Thyroid gland (tissue), 4 donors: ENCODE results near the gene WNT3A. TPM values are rescaled to one million over a fixed set of nuclear protein-coding genes. Genes with fewer than 3 reads are reported as not detected.
A peak's percentile ranks its signal among the peaks of the same experiment; 100 is the strongest.

ENCODE experiments used
- DNase-seq, 2 donors: peaks; one replicate each; pipeline ENCODE4 v3.0.0-alpha.2; 2019
- H3K27ac ChIP-seq, 3 donors: fragments of 200-600 bp; sonication (generic); 1 replicate in 2 of 3; 2 replicates in 1 of 3; pipeline ENCODE4 v1.5.1; 2016 to 2019; ENCODE audit warnings: mild to moderate bottlenecking in 1 of 3, moderate library complexity in 1 of 3
- H3K27me3 ChIP-seq: fragments of 200-600 bp; sonication (generic); one replicate; pipeline ENCODE4 v1.5.1; 2019
- H3K36me3 ChIP-seq, 2 donors: fragments of 200-600 bp; sonication (generic); one replicate each; pipeline ENCODE4 v1.5.1; 2016 to 2019
- H3K4me1 ChIP-seq, 2 donors: fragments of 200-600 bp; sonication (generic); one replicate each; pipeline ENCODE4 v1.5.1; 2017 to 2019
- H3K4me3 ChIP-seq, 3 donors: fragments of 200-600 bp; sonication (generic); replicated peaks in 1 of 3; 1 replicate in 2 of 3; 2 replicates in 1 of 3; pipeline ENCODE4 v1.5.1; 2016; ENCODE audit warnings: mild to moderate bottlenecking in 1 of 3
- H3K9me3 ChIP-seq: fragments of 200-600 bp; sonication (generic); one replicate; pipeline ENCODE4 v1.5.1; 2017
- POLR2A ChIP-seq, 2 donors: fragments of 450-650 bp; IDR thresholded peaks; one replicate each; pipeline ENCODE4 v1.6.1; 2017; ENCODE audit warnings: antibody characterized with exemption in 2 of 2, mild to moderate bottlenecking in 2 of 2, moderate library complexity in 1 of 2
- WGBS, 2 donors: methylation state at CpG; one replicate each; pipeline ENCODE4 v1.1.5; 2017; 5-methylcytosine and 5-hydroxymethylcytosine counted together
- intact Hi-C: fragments of 100-400 bp; cut with DNase I; formaldehyde crosslinking; loops from one replicate; pipeline ENCODE4 v1.15.1; 2023
- total RNA-seq, 4 donors: library from RNA; depleted of rRNA; stranded (reverse); fragments of >200 nt; gene quantifications; one replicate each; pipeline ENCODE4 v1.2.3, GENCODE V29; 2016
- TF ChIP-seq, protein P1 (sequence below), 6 experiments: fragments of 200-600 bp in 3 of 6; fragments of 450-650 bp in 3 of 6; sonication (generic) in 3 of 6; IDR thresholded peaks; one replicate each; pipeline ENCODE4 v1.5.1; 2016 to 2019; ENCODE audit warnings: antibody characterized with exemption in 6 of 6, mild to moderate bottlenecking in 2 of 6, inconsistent platforms in 1 of 6, moderate library complexity in 1 of 6

The WNT3A gene
- total RNA-seq, 4 donors from 2014 or later = not detected

DNA sequence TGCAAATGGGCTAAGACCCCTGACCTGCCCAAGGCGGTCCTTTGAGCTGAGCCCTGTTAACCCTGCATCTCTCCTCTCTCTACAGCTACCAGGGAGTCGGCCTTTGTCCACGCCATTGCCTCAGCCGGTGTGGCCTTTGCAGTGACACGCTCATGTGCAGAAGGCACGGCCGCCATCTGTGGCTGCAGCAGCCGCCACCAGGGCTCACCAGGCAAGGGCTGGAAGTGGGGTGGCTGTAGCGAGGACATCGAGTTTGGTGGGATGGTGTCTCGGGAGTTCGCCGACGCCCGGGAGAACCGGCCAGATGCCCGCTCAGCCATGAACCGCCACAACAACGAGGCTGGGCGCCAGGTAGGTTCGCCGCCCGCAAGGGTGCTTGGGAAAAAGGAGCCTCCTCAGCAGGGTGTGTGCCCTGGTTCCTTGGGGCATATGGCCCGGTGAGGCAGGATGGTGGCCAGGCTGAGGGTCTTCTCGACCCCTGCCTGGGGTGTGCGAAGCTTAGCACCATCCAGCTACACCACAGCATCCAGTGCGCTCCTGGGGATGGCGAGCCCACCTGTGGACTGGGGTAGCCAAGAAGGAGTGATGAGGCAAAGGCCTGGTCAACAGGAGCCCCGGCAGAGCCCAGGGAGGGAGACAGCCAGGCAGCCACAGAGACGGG, 43.9 kb downstream of the WNT3A start:
- Histone ChIP-seq H3K27ac (no peak overlapping the region), H3K36me3 (no peaks in the 10 kb centered on the region), H3K4me1 (no peaks in the 10 kb centered on the region), H3K27me3 (no peaks in the 10 kb centered on the region), H3K4me3 (no peak overlapping the region), H3K9me3 (no peaks in the 10 kb centered on the region)
- no peak for TF ChIP-seq POLR2A (IDR thresholded peaks at IDR 0.05)
- TF ChIP-seq, protein P1, sequence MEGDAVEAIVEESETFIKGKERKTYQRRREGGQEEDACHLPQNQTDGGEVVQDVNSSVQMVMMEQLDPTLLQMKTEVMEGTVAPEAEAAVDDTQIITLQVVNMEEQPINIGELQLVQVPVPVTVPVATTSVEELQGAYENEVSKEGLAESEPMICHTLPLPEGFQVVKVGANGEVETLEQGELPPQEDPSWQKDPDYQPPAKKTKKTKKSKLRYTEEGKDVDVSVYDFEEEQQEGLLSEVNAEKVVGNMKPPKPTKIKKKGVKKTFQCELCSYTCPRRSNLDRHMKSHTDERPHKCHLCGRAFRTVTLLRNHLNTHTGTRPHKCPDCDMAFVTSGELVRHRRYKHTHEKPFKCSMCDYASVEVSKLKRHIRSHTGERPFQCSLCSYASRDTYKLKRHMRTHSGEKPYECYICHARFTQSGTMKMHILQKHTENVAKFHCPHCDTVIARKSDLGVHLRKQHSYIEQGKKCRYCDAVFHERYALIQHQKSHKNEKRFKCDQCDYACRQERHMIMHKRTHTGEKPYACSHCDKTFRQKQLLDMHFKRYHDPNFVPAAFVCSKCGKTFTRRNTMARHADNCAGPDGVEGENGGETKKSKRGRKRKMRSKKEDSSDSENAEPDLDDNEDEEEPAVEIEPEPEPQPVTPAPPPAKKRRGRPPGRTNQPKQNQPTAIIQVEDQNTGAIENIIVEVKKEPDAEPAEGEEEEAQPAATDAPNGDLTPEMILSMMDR (IDR thresholded peaks at IDR 0.05) = no peak
- 95% methylated on average over 9 to 29 of the region's 30 CpGs for WGBS, 2 donors
- DNase-seq = no peak
- intact Hi-C loops = no loop called here

DNA sequence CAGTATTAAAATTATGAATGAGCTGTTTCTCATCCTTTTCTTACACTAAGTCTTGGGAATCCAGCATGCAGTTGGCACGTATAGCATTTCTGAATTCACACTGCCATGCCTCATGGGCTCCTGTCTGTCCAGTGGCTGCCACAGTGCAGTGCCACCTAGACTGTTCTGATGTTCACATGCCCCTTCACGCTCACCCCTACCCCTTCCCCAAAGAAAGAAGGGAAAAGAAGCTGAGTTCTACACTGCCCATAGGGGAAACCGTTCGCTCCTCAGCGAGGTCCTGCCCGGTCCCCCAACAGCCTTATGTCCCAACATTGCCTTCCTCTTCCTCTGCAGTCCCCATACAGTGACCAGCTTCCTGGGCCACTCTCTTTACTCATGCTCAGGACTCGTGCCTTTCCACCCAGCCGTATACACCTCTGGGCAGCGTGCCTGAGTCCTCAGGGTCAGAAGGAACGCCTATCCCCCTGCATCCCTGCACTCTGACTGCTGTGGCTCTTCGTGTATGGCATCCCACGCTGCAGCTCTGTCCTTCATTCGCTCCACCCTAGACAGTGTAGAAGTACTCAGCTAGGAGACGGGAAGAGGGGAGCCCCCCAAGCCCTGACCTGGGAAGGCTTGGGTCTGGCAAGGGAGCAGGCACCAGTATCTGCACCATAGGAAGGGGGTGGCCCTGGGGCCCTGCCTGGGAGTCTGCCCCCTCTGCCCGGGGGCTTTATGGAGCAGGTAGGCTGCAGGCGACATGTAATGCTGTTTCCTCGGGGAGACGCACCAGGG, 51.6 kb downstream of the WNT3A start:
- Histone ChIP-seq H3K27ac (no peak overlapping the region), H3K4me3 (no peak overlapping the region), H3K9me3 (no peaks in the 10 kb centered on the region), H3K36me3 (no peaks in the 10 kb centered on the region), H3K27me3 (peaks cover 8% of the 10 kb centered on the region), H3K4me1 (peaks cover 0 to 20% of the 10 kb centered on the region in 2 donors)
- TF ChIP-seq POLR2A (IDR thresholded peaks at IDR 0.05) = no peak
- TF ChIP-seq, protein P1 (IDR thresholded peaks at IDR 0.05) = no peak
- intact Hi-C loops = no loop called here
- peak in 1 of 2 donors; percentile 1 for DNase-seq
- WGBS, 2 donors = 56 to 58% methylated on average over 14 of the region's 18 CpGs

DNA sequence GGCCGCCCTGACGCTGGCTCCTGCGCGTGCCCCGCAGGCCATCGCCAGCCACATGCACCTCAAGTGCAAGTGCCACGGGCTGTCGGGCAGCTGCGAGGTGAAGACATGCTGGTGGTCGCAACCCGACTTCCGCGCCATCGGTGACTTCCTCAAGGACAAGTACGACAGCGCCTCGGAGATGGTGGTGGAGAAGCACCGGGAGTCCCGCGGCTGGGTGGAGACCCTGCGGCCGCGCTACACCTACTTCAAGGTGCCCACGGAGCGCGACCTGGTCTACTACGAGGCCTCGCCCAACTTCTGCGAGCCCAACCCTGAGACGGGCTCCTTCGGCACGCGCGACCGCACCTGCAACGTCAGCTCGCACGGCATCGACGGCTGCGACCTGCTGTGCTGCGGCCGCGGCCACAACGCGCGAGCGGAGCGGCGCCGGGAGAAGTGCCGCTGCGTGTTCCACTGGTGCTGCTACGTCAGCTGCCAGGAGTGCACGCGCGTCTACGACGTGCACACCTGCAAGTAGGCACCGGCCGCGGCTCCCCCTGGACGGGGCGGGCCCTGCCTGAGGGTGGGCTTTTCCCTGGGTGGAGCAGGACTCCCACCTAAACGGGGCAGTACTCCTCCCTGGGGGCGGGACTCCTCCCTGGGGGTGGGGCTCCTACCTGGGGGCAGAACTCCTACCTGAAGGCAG, 52.3 kb downstream of the WNT3A start:
- Histone ChIP-seq H3K4me3 (no peak overlapping the region), H3K4me1 (peaks cover 0 to 20% of the 10 kb centered on the region in 2 donors), H3K9me3 (no peaks in the 10 kb centered on the region), H3K27ac (no peak overlapping the region), H3K36me3 (no peaks in the 10 kb centered on the region), H3K27me3 (peaks cover 8% of the 10 kb centered on the region)
- peak; percentile 24 to 40 for DNase-seq
- intact Hi-C loops = no loop called here
- WGBS, 2 donors = 10% methylated on average over 8 to 27 of the region's 66 CpGs
- no peak for TF ChIP-seq POLR2A (IDR thresholded peaks at IDR 0.05)
- TF ChIP-seq, protein P1 (IDR thresholded peaks at IDR 0.05) = no peak

DNA sequence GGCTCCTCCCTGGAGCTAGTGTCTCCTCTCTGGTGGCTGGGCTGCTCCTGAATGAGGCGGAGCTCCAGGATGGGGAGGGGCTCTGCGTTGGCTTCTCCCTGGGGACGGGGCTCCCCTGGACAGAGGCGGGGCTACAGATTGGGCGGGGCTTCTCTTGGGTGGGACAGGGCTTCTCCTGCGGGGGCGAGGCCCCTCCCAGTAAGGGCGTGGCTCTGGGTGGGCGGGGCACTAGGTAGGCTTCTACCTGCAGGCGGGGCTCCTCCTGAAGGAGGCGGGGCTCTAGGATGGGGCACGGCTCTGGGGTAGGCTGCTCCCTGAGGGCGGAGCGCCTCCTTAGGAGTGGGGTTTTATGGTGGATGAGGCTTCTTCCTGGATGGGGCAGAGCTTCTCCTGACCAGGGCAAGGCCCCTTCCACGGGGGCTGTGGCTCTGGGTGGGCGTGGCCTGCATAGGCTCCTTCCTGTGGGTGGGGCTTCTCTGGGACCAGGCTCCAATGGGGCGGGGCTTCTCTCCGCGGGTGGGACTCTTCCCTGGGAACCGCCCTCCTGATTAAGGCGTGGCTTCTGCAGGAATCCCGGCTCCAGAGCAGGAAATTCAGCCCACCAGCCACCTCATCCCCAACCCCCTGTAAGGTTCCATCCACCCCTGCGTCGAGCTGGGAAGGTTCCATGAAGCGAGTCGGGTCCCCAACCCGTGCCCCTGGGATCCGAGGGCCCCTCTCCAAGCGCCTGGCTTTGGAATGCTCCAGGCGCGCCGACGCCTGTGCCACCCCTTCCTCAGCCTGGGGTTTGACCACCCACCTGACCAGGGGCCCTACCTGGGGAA, 53.0 kb downstream of the WNT3A start:
- peaks cover 0 to 20% of the 10 kb centered on the region in 2 donors for H3K4me1 ChIP-seq
- H3K9me3 ChIP-seq = no peaks in the 10 kb centered on the region
- no peak overlapping the region for H3K27ac ChIP-seq
- TF ChIP-seq, protein P1 (IDR thresholded peaks at IDR 0.05) = no peak
- TF ChIP-seq POLR2A (IDR thresholded peaks at IDR 0.05) = no peak
- intact Hi-C loops = no loop called here
- peak; percentile 29 to 54 for DNase-seq
- no peaks in the 10 kb centered on the region for H3K36me3 ChIP-seq
- no peak overlapping the region for H3K4me3 ChIP-seq
- 3% methylated on average over 6 of the region's 33 CpGs; no CpG with 5 or more reads in 1 of the 2 donors for WGBS, 2 donors
- peaks cover 8% of the 10 kb centered on the region for H3K27me3 ChIP-seq
